Vagina (tissue), 2 donors: ENCODE results near the gene NUB1. TPM values are rescaled to one million over a fixed set of nuclear protein-coding genes. Genes with fewer than 3 reads are reported as not detected.
A peak's percentile ranks its signal among the peaks of the same experiment; 100 is the strongest.

Source experiments
- DNase-seq, 2 donors: peaks; one replicate each; pipeline ENCODE4 v3.0.0-alpha.2; 2017; ENCODE audit errors: extremely low spot score in 2 of 2
- H3K27ac ChIP-seq: fragments of 200-600 bp; sonication (generic); one replicate; pipeline ENCODE4 v1.5.1; 2019
- H3K27me3 ChIP-seq: fragments of 200-600 bp; sonication (generic); one replicate; pipeline ENCODE4 v1.5.1; 2019
- H3K36me3 ChIP-seq, 2 donors: fragments of 200-600 bp; sonication (generic); one replicate each; pipeline ENCODE4 v1.5.1; 2017 to 2019
- H3K4me1 ChIP-seq: fragments of 200-600 bp; sonication (generic); one replicate; pipeline ENCODE4 v1.5.1; 2019
- H3K4me3 ChIP-seq, 2 donors: fragments of 200-600 bp; sonication (generic); 1 replicate in 1 of 2; 2 replicates in 1 of 2; pipeline ENCODE4 v1.5.1; 2016 to 2019
- H3K9me3 ChIP-seq: fragments of 200-600 bp; sonication (generic); one replicate; pipeline ENCODE4 v1.5.1; 2019
- POLR2A ChIP-seq, 2 donors: fragments of 450-650 bp; IDR thresholded peaks; one replicate each; pipeline ENCODE4 v1.6.1; 2017; ENCODE audit warnings: antibody characterized with exemption in 2 of 2, mild to moderate bottlenecking in 2 of 2, moderate library complexity in 2 of 2
- POLR2AphosphoS5 ChIP-seq, 2 donors: sonication (generic); formaldehyde crosslinking; IDR thresholded peaks; one replicate each; pipeline ENCODE4 v1.9.0; 2017; ENCODE audit warnings: antibody characterized with exemption in 2 of 2, mild to moderate bottlenecking in 2 of 2, low read depth in 1 of 2; ENCODE audit not compliant: insufficient read depth in 1 of 2
- intact Hi-C: fragments of 100-400 bp; cut with DNase I; formaldehyde crosslinking; loops from one replicate; pipeline ENCODE4 v1.15.1; 2023
- total RNA-seq: library from RNA; depleted of rRNA; stranded (reverse); fragments of >200 nt; gene quantifications from one replicate; pipeline ENCODE4 v1.2.3, GENCODE V29; 2016
- TF ChIP-seq, protein P1 (sequence below), 3 experiments: fragments of 450-650 bp in 2 of 3; fragments of 200-600 bp in 1 of 3; sonication (generic) in 1 of 3; IDR thresholded peaks; one replicate each; pipeline ENCODE4 v1.5.1; 2017 to 2019; ENCODE audit warnings: antibody characterized with exemption in 3 of 3, mild to moderate bottlenecking in 2 of 3, moderate library complexity in 2 of 3

The NUB1 gene
- total RNA-seq = 46.2 TPM

- intact Hi-C loops = no loop called here
- no peaks in the 10 kb centered on the region for H3K27me3 ChIP-seq
- H3K4me3 ChIP-seq = peak within 1 kb of the TSS; percentile 82 to 84
- TF ChIP-seq, protein P1, sequence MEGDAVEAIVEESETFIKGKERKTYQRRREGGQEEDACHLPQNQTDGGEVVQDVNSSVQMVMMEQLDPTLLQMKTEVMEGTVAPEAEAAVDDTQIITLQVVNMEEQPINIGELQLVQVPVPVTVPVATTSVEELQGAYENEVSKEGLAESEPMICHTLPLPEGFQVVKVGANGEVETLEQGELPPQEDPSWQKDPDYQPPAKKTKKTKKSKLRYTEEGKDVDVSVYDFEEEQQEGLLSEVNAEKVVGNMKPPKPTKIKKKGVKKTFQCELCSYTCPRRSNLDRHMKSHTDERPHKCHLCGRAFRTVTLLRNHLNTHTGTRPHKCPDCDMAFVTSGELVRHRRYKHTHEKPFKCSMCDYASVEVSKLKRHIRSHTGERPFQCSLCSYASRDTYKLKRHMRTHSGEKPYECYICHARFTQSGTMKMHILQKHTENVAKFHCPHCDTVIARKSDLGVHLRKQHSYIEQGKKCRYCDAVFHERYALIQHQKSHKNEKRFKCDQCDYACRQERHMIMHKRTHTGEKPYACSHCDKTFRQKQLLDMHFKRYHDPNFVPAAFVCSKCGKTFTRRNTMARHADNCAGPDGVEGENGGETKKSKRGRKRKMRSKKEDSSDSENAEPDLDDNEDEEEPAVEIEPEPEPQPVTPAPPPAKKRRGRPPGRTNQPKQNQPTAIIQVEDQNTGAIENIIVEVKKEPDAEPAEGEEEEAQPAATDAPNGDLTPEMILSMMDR (IDR thresholded peaks at IDR 0.05) = no peak
- TF ChIP-seq POLR2AphosphoS5 (IDR thresholded peaks at IDR 0.05; ENCODE audit: insufficient read depth in 1 of 2, low read depth in 1 of 2) = peak in 1 of 2 donors; percentile 68
- TF ChIP-seq POLR2A (IDR thresholded peaks at IDR 0.05) = peak in 1 of 2 donors; percentile 41
- H3K36me3 ChIP-seq = peaks cover 0 to 15% of the 10 kb centered on the region in 2 donors
- H3K27ac ChIP-seq = peak within 1 kb of the TSS; percentile 85
- peaks cover 30% of the 10 kb centered on the region for H3K4me1 ChIP-seq
- no peaks in the 10 kb centered on the region for H3K9me3 ChIP-seq
- DNase-seq = peak in 1 of 2 donors; percentile 88
These were observed at the start of gene NUB1 for GRCh38 chr7:151341357-151342101. TSS of gene NUB1 (plus strand) at chr7:151341812. CDS start at chr7:151345350, 3,538 bp downstream.

DNA sequence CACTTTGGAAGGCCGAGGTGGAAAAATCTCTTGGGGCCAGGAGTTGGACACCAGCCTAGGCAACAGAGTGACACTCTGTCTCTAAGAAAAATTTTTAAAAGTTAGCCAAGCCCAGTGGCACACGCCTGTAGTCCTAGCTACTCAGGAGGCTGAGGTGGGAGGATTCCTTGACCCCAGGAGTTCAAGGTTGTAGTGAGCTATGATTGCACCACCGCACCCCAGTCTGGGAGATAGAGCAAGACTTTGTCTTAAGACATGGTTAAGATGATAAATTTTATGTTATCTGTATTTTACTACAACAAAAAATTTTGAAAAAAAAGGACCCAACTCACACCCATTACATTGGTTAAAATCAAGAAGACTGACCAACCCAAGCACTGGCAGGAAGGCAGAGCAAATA is 48.8 kb upstream of the NUB1 start:
- Histone ChIP-seq H3K4me1 (no peaks in the 10 kb centered on the region), H3K9me3 (no peaks in the 10 kb centered on the region), H3K36me3 (no peaks in the 10 kb centered on the region), H3K4me3 (no peak overlapping the region), H3K27me3 (no peaks in the 10 kb centered on the region), H3K27ac (no peak overlapping the region)
- DNase-seq = no peak
- intact Hi-C loops = no loop called here
- TF ChIP-seq POLR2AphosphoS5 (IDR thresholded peaks at IDR 0.05; ENCODE audit: insufficient read depth in 1 of 2, low read depth in 1 of 2) (no peak), POLR2A (IDR thresholded peaks at IDR 0.05) (no peak)
- TF ChIP-seq, protein P1 (IDR thresholded peaks at IDR 0.05) = no peak

GRCh38 chr7:151296202-151296992 is 45.2 kb upstream of the NUB1 start:
- TF ChIP-seq POLR2A (IDR thresholded peaks at IDR 0.05) (no peak), POLR2AphosphoS5 (IDR thresholded peaks at IDR 0.05; ENCODE audit: insufficient read depth in 1 of 2, low read depth in 1 of 2) (no peak)
- TF ChIP-seq, protein P1 (IDR thresholded peaks at IDR 0.05) = no peak
- Histone ChIP-seq H3K36me3 (no peaks in the 10 kb centered on the region), H3K4me1 (no peaks in the 10 kb centered on the region), H3K9me3 (no peaks in the 10 kb centered on the region), H3K4me3 (no peak overlapping the region), H3K27ac (no peak overlapping the region), H3K27me3 (no peaks in the 10 kb centered on the region)
- DNase-seq = no peak
- intact Hi-C loops = no loop called here

GRCh38 chr7:151298765-151299164 is 42.8 kb upstream of the NUB1 start:
- Histone ChIP-seq H3K27me3 (no peaks in the 10 kb centered on the region), H3K4me3 (no peak overlapping the region), H3K4me1 (peaks cover 8% of the 10 kb centered on the region), H3K27ac (no peak overlapping the region), H3K36me3 (no peaks in the 10 kb centered on the region), H3K9me3 (no peaks in the 10 kb centered on the region)
- no peak for TF ChIP-seq POLR2AphosphoS5 (IDR thresholded peaks at IDR 0.05; ENCODE audit: insufficient read depth in 1 of 2, low read depth in 1 of 2)
- no peak for TF ChIP-seq POLR2A (IDR thresholded peaks at IDR 0.05)
- TF ChIP-seq, protein P1 (IDR thresholded peaks at IDR 0.05) = no peak
- DNase-seq = no peak
- intact Hi-C loops = no loop called here
